Measurements from ENCODE around the gene RDH8. TPM values are rescaled to one million over a fixed set of nuclear protein-coding genes. Genes with fewer than 3 reads are reported as not detected.

Gene RDH8, protein sequence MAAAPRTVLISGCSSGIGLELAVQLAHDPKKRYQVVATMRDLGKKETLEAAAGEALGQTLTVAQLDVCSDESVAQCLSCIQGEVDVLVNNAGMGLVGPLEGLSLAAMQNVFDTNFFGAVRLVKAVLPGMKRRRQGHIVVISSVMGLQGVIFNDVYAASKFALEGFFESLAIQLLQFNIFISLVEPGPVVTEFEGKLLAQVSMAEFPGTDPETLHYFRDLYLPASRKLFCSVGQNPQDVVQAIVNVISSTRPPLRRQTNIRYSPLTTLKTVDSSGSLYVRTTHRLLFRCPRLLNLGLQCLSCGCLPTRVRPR
- total RNA-seq = not detected in 2 replicates

DNA sequence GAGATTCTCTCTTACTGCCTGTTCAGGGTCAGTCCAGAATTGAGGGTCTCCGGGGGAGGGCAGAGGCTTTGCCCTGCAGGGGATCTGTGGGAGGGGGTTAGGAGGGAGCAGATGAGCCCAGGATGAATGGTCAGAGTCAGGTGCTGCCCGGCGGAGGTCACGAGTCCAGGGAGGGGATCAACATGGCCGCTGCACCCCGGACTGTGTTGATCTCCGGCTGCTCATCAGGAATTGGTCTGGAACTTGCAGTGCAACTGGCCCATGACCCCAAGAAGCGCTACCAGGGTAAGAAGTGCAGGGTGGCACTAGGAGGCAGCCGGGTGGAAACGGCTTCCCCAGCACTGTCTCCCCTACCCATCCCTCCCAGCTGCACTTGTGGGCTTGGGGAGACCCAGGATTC lies at the start of gene RDH8:
RDH8 (plus strand) TSS at position 168 of the 400 bp plus-strand sequence; CDS start at position 183, 15 bp downstream.

DNA sequence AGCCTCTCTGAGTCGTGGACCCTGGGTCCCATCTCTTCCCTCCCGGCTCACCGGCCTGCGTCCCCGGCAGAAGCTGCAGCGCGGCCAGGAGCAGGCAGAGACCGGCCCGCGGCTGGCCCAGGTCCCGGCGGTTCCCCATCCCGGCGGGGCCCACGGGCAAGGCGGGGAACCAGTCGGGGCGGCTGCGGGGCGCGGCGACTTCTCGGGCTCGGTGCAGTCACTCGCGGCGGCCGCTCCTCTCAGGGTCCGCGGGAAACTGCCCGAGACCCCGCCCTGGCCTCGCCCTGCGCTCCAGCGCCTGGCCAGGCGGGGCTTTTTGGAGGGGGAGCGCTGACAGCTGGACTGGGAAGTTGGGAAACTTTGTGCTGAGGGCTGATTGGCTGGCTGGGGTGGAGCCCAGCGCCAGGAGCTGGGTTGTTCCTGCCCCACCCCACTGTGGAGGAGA lies 3.0 kb upstream of the RDH8 start, which contains the start of gene COL5A3:
COL5A3 (minus strand) TSS at position 258 of the 445 bp plus-strand sequence; CDS start at position 139, 119 bp downstream.

Other genes with a start within 250 kb of the RDH8 start
- gene ZNF846, start 244.7 kb upstream of the RDH8 start, total RNA-seq = 12.5 and 13.7 TPM in 2 replicates
- gene FBXL12, start 194.4 kb upstream of the RDH8 start, total RNA-seq = 17.8 and 19.4 TPM in 2 replicates
- gene UBL5, start 185.6 kb upstream of the RDH8 start, total RNA-seq = 117 and 361 TPM in 2 replicates
- gene PIN1, start 178.2 kb upstream of the RDH8 start, total RNA-seq = 78.4 and 92.5 TPM in 2 replicates
- 2.5 and 3.0 TPM in 2 replicates for gene OLFM2, start 77.0 kb upstream of the RDH8 start, total RNA-seq
- gene COL5A3, start 3.0 kb upstream of the RDH8 start, total RNA-seq = 0.59 and 1.1 TPM in 2 replicates
- 22.3 and 23.3 TPM in 2 replicates for gene SHFL, start 72.8 kb downstream of the RDH8 start, total RNA-seq
- gene ANGPTL6, start 89.2 kb downstream of the RDH8 start, total RNA-seq = 0.32 and 0.89 TPM in 2 replicates
- gene PPAN, start 92.9 kb downstream of the RDH8 start, total RNA-seq = 35.9 and 41.0 TPM in 2 replicates
- gene P2RY11, start 98.2 kb downstream of the RDH8 start, total RNA-seq = 3.3 and 5.5 TPM in 2 replicates
- 246 and 306 TPM in 2 replicates for gene EIF3G, start 106.4 kb downstream of the RDH8 start, total RNA-seq
- gene DNMT1, start 181.5 kb downstream of the RDH8 start, total RNA-seq = 22.6 and 71.1 TPM in 2 replicates
- gene S1PR2, start 217.8 kb downstream of the RDH8 start, total RNA-seq = 12.5 and 17.1 TPM in 2 replicates
- 17.8 and 31.2 TPM in 2 replicates for gene MRPL4, start 238.7 kb downstream of the RDH8 start, total RNA-seq

All from smooth muscle cell of the umbilical artery (primary cell).